WTC11 (cell line): ENCODE results near the gene SYT9. TPM values are rescaled to one million over a fixed set of nuclear protein-coding genes. Genes with fewer than 3 reads are reported as not detected.

Experiments used
- ATAC-seq: fragments of 200-7000 bp; cut with Tn5 transposase; 2 replicates; pipeline ENCODE4 v1.10.0; 2021; ENCODE audit warnings: mild to moderate bottlenecking, moderate library complexity
- CTCF ChIA-PET: fragments of 300-600 bp; sonication (Branson Sonifier 250); formaldehyde crosslinking; loops from one replicate; lab custom pipeline; 2021; ENCODE audit warnings: antibody characterized with exemption; lab: Charles Lee
- POLR2A ChIA-PET: fragments of 350-600 bp; sonication (Branson Sonifier 250); formaldehyde crosslinking; loops from one replicate; lab custom pipeline; 2021; ENCODE audit warnings: antibody characterized with exemption; lab: Charles Lee
- DNase-seq: peaks from one replicate; pipeline ENCODE4 v3.0.0; 2021; ENCODE audit warnings: low spot score
- H3K27ac Mint-ChIP-seq: 2 replicates; pipeline ENCODE4 v1.8.0; 2021; ENCODE audit warnings: mixed read lengths
- H3K27me3 Mint-ChIP-seq: 2 replicates; pipeline ENCODE4 v1.8.0; 2021; ENCODE audit warnings: low read depth, mild to moderate bottlenecking, moderate library complexity, mixed read lengths
- H3K36me3 Mint-ChIP-seq: 2 replicates; pipeline ENCODE4 v1.8.0; 2021; ENCODE audit warnings: mixed read lengths
- H3K4me1 Mint-ChIP-seq: 2 replicates; pipeline ENCODE4 v1.8.0; 2022; ENCODE audit warnings: mixed read lengths
- H3K4me3 Mint-ChIP-seq: 2 replicates; pipeline ENCODE4 v1.8.0; 2021; ENCODE audit warnings: mild to moderate bottlenecking, moderate library complexity, mixed read lengths
- H3K9me3 Mint-ChIP-seq: 2 replicates; pipeline ENCODE4 v1.8.0; 2021; ENCODE audit warnings: mixed read lengths
- EMX1 ChIP-seq: fragments of 250-450 bp; sonication (Bioruptor Pico); IDR thresholded peaks from 2 replicates; pipeline ENCODE4 v1.8.0; 2021; ENCODE audit warnings: mild to moderate bottlenecking
- GRHL2 ChIP-seq: fragments of 250-450 bp; sonication (Bioruptor Pico); IDR thresholded peaks from 2 replicates; pipeline ENCODE4 v1.8.0; 2022; ENCODE audit warnings: mild to moderate bottlenecking, moderate library complexity; ENCODE audit not compliant: insufficient replicate concordance, severe bottlenecking
- GTF2I ChIP-seq: fragments of 250-450 bp; sonication (Bioruptor Pico); conservative IDR thresholded peaks from 2 replicates; pipeline ENCODE4 v1.4.0; 2021; ENCODE audit warnings: mild to moderate bottlenecking
- JAZF1 ChIP-seq: fragments of 250-450 bp; sonication (Bioruptor Pico); IDR thresholded peaks from 2 replicates; pipeline ENCODE4 v1.9.0; 2021; ENCODE audit warnings: moderate library complexity, mild to moderate bottlenecking, inconsistent platforms
- KAT7 ChIP-seq: sonication (generic); formaldehyde crosslinking; IDR thresholded peaks from 2 replicates; pipeline ENCODE4 v1.8.1; 2023; ENCODE audit warnings: missing genetic modification reagents, mild to moderate bottlenecking, borderline replicate concordance
- MYBL2 ChIP-seq: sonication (generic); formaldehyde crosslinking; IDR thresholded peaks from 2 replicates; pipeline ENCODE4 v1.8.1; 2023; ENCODE audit warnings: mild to moderate bottlenecking, moderate library complexity, missing genetic modification reagents
- NFATC4 ChIP-seq: fragments of 250-450 bp; sonication (Bioruptor Pico); IDR thresholded peaks from 2 replicates; pipeline ENCODE4 v1.9.0; 2021; ENCODE audit warnings: mild to moderate bottlenecking
- SMAD3 ChIP-seq: sonication (generic); formaldehyde crosslinking; IDR thresholded peaks from 2 replicates; pipeline ENCODE4 v1.8.0; 2022; ENCODE audit warnings: missing genetic modification reagents, mild to moderate bottlenecking, borderline replicate concordance
- TEAD4 ChIP-seq: sonication (generic); formaldehyde crosslinking; IDR thresholded peaks from 2 replicates; pipeline ENCODE4 v1.8.0; 2022; ENCODE audit warnings: mild to moderate bottlenecking, missing genetic modification reagents
- USF1 ChIP-seq: sonication (generic); formaldehyde crosslinking; IDR thresholded peaks from 2 replicates; pipeline ENCODE4 v1.8.0; 2022; ENCODE audit warnings: mild to moderate bottlenecking, missing genetic modification reagents
- ZBTB21 ChIP-seq: sonication (generic); formaldehyde crosslinking; IDR thresholded peaks from 2 replicates; pipeline ENCODE4 v1.8.1; 2023; ENCODE audit warnings: mild to moderate bottlenecking, missing genetic modification reagents, borderline replicate concordance
- ZNF219 ChIP-seq: sonication (generic); formaldehyde crosslinking; IDR thresholded peaks from 2 replicates; pipeline ENCODE4 v1.8.0; 2023; ENCODE audit warnings: missing genetic modification reagents, mild to moderate bottlenecking, borderline replicate concordance
- ZNF232 ChIP-seq: sonication (generic); formaldehyde crosslinking; IDR thresholded peaks from 2 replicates; pipeline ENCODE4 v1.8.0; 2022; ENCODE audit warnings: mild to moderate bottlenecking, missing genetic modification reagents
- ZNF263 ChIP-seq: sonication (generic); formaldehyde crosslinking; IDR thresholded peaks from 2 replicates; pipeline ENCODE4 v1.8.1; 2022; ENCODE audit warnings: low read depth, mild to moderate bottlenecking, moderate library complexity, missing genetic modification reagents
- ZNF671 ChIP-seq: fragments of 250-450 bp; sonication (Bioruptor Pico); IDR thresholded peaks from 2 replicates; pipeline ENCODE4 v1.8.0; 2021; ENCODE audit warnings: mild to moderate bottlenecking
- ZSCAN18 ChIP-seq: fragments of 250-450 bp; sonication (Bioruptor Pico); IDR thresholded peaks from 2 replicates; pipeline ENCODE4 v2.1.2; 2022; ENCODE audit warnings: mild to moderate bottlenecking, moderate library complexity
- total RNA-seq: library from RNA; stranded (reverse); gene quantifications from 3 replicates; pipeline ENCODE4 v1.2.3, GENCODE V29; 2021
- TF ChIP-seq, protein P1 (sequence below): sonication (generic); formaldehyde crosslinking; IDR thresholded peaks from 2 replicates; pipeline ENCODE4 v1.8.1; 2022; ENCODE audit warnings: low read depth, mild to moderate bottlenecking, moderate library complexity, missing genetic modification reagents, borderline replicate concordance
- TF ChIP-seq, protein P2 (sequence below): fragments of 250-450 bp; sonication (Bioruptor Pico); IDR thresholded peaks from 2 replicates; pipeline ENCODE4 v1.9.0; 2021; ENCODE audit warnings: mild to moderate bottlenecking
- TF ChIP-seq, protein P3 (sequence below): sonication (generic); formaldehyde crosslinking; conservative IDR thresholded peaks from 2 replicates; pipeline ENCODE4 v1.8.1; 2022; ENCODE audit warnings: mild to moderate bottlenecking, missing genetic modification reagents

Gene SYT9
- total RNA-seq, 1 experiment from 2014 or later: 1.3 TPM

- TF ChIP-seq, protein P1, sequence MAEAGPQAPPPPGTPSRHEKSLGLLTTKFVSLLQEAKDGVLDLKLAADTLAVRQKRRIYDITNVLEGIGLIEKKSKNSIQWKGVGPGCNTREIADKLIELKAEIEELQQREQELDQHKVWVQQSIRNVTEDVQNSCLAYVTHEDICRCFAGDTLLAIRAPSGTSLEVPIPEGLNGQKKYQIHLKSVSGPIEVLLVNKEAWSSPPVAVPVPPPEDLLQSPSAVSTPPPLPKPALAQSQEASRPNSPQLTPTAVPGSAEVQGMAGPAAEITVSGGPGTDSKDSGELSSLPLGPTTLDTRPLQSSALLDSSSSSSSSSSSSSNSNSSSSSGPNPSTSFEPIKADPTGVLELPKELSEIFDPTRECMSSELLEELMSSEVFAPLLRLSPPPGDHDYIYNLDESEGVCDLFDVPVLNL (CRISPR knock-in tag): no peak
- TF ChIP-seq SMAD3: no peak
Measured at GRCh38 chr11:7487360-7487759, 235.7 kb downstream of the SYT9 start (continued).

GRCh38 chr11:7488681-7489080 is 237.0 kb downstream of the SYT9 start:
- H3K27ac Mint-ChIP-seq: no peak overlapping the region
- H3K9me3 Mint-ChIP-seq: 0 out of 2 replicates have a peak, but pooled peaks cover 4% of the 10 kb centered on the region
- no peaks in the 10 kb centered on the region for H3K36me3 Mint-ChIP-seq
- ChIA-PET POLR2A (no interaction called here), CTCF (interaction anchor here (1.3 kb wide), 1 partner anchor 25 kb away, joined by 4 read pairs; the partner anchor contains the start of gene PPFIBP2)
- DNase-seq (no peak), ATAC-seq (no peak)
- TF ChIP-seq ZNF263 (CRISPR knock-in tag) (no peak), GTF2I (CRISPR knock-in tag) (no peak), USF1 (CRISPR knock-in tag) (no peak), ZNF219 (CRISPR knock-in tag) (no peak)
- no peaks in the 10 kb centered on the region for H3K27me3 Mint-ChIP-seq
- no peak overlapping the region for H3K4me3 Mint-ChIP-seq
- H3K4me1 Mint-ChIP-seq: peaks cover 41% of the 10 kb centered on the region

GRCh38 chr11:7489376-7489775 is 237.7 kb downstream of the SYT9 start:
- Mint-ChIP-seq H3K4me1 (peaks cover 37% of the 10 kb centered on the region), H3K9me3 (0 out of 2 replicates have a peak, but pooled peaks cover 4% of the 10 kb centered on the region), H3K27ac (no peak overlapping the region), H3K4me3 (no peak overlapping the region), H3K36me3 (no peaks in the 10 kb centered on the region), H3K27me3 (no peaks in the 10 kb centered on the region)
- ATAC-seq: no peak
- ChIA-PET POLR2A (no interaction called here), CTCF (no interaction called here)
- TF ChIP-seq JAZF1 (CRISPR knock-in tag): no peak
- TF ChIP-seq, protein P2, sequence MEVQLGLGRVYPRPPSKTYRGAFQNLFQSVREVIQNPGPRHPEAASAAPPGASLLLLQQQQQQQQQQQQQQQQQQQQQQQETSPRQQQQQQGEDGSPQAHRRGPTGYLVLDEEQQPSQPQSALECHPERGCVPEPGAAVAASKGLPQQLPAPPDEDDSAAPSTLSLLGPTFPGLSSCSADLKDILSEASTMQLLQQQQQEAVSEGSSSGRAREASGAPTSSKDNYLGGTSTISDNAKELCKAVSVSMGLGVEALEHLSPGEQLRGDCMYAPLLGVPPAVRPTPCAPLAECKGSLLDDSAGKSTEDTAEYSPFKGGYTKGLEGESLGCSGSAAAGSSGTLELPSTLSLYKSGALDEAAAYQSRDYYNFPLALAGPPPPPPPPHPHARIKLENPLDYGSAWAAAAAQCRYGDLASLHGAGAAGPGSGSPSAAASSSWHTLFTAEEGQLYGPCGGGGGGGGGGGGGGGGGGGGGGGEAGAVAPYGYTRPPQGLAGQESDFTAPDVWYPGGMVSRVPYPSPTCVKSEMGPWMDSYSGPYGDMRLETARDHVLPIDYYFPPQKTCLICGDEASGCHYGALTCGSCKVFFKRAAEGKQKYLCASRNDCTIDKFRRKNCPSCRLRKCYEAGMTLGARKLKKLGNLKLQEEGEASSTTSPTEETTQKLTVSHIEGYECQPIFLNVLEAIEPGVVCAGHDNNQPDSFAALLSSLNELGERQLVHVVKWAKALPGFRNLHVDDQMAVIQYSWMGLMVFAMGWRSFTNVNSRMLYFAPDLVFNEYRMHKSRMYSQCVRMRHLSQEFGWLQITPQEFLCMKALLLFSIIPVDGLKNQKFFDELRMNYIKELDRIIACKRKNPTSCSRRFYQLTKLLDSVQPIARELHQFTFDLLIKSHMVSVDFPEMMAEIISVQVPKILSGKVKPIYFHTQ (CRISPR knock-in tag): no peak
- no peak for TF ChIP-seq NFATC4 (CRISPR knock-in tag)
- no peak for TF ChIP-seq TEAD4
- no peak for TF ChIP-seq ZNF232
- no peak for TF ChIP-seq ZBTB21 (CRISPR knock-in tag)
- no peak for TF ChIP-seq MYBL2 (CRISPR knock-in tag)
- no peak for TF ChIP-seq KAT7 (CRISPR knock-in tag)
- TF ChIP-seq ZNF671: no peak
- no peak for TF ChIP-seq ZNF219 (CRISPR knock-in tag)
- no peak for TF ChIP-seq EMX1
- TF ChIP-seq GRHL2 (CRISPR knock-in tag): no peak
- no peak for TF ChIP-seq ZSCAN18
- TF ChIP-seq, protein P3, sequence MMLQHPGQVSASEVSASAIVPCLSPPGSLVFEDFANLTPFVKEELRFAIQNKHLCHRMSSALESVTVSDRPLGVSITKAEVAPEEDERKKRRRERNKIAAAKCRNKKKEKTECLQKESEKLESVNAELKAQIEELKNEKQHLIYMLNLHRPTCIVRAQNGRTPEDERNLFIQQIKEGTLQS (CRISPR knock-in tag): no peak
- DNase-seq: no peak
